GM19468 (cell line): ENCODE results near the gene MPPED1.

Experiments used
- ATAC-seq: cut with Tn5 transposase; IDR thresholded peaks from one replicate; pipeline ENCODE4 v1.9.1; 2021; ENCODE audit warnings: mild to moderate bottlenecking, moderate library complexity, moderate number of reproducible peaks; ENCODE audit not compliant: unreplicated experiment; ENCODE audit errors: extremely low read depth

Gene MPPED1

DNA sequence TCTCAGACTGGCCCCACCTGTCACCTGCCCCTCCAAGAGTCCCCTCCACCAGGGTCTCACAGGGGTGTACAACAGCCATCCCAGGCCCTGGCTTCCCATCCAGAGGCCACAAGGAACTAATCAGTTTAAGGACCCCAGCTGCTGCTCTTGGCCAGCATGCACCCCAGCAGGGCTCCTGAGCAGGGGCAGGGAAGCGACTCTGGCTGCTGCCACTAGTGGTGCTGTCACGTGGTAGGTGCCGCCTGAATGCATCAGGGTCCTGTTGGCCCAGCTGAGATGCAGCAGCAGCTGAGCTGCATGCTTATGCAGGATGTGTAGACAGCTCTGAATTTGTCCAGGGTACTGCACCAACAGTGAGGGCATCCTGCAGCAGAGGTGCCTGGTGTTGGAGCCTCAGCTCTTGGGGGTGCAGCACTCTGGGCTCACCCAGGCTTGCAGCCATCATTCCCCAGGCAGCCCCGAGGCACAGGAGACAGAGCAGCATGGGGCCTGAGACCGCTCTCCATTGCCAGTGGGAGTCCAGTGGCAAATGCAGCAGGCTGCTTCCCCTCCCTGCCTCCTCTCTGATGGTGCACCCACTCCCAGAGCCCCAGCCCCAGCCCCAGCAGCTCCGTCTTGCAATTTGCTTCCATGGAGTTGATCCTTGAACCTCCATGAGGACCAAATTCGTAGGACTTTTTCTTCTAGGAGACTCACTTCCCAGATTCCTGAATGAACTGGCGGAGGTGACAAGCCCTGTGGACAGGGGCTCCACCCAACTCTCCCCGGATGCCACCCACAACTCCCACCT is 98.7 kb downstream of the MPPED1 start:
- no peak for ATAC-seq

GRCh38 chr22:43511276-43511910 is 99.6 kb downstream of the MPPED1 start:
- ATAC-seq: no peak

DNA sequence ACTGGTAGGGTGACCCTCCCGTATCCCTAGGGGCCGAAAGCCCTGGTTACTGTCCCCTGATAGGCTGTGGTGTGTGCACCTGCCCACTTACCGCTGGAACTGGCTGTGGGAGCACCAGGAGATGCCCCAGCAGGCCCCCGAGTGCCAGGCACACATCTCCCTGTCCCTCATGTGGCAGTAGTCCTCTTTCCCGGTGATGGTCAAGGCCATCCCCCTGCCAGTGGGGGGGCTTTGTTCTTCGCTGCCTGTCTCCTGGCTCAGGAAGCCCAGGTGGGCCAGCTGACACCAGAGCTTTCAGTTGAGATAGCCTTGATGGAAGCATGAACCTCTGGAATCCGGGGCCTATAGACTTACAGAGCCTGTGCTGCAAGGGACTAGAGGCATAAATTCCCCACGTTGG is 100.5 kb downstream of the MPPED1 start:
- no peak for ATAC-seq

GRCh38 chr22:43514476-43515157 is 102.8 kb downstream of the MPPED1 start:
- no peak for ATAC-seq

DNA sequence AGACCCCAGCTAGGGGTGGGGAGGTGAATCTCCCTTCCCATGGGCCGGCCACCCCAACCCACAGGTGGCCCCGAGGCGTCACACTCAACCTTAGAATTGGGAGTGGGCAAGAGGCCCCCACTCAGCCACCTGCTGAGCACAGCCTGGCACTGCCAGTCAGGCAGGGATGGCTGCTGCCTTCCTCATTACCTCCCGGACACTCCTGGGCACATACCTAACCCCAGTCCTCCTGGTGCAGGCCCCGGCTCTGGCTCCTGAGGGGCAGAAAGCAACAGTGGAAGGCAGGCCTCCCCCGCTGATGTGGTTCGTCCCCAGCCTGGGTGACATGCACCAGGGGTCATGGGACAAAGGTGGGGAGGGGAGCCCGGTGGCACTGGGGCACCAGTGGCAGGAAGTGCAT is 103.6 kb downstream of the MPPED1 start:
- no peak for ATAC-seq

DNA sequence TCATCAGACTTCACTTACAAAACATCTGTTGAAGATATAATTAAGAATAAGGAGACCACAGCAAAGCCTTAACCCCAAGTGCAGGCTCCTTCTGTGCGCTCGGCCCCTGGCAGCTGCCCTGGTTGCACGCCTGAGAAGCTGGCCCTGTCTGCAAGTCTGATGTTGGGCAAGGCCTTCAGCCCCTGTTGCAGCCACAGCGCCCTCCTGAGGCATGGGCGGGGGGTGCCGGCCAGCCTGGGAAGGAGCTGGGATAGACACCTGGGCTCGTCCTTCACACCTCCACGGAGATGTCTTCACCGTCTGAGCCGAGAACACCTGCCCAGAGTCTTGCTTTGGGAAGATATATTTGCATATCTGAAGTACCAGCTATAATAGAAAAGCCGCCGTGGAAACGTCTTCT is 104.1 kb downstream of the MPPED1 start:
- no peak for ATAC-seq

GRCh38 chr22:43516386-43516785 is 104.6 kb downstream of the MPPED1 start:
- ATAC-seq: no peak

DNA sequence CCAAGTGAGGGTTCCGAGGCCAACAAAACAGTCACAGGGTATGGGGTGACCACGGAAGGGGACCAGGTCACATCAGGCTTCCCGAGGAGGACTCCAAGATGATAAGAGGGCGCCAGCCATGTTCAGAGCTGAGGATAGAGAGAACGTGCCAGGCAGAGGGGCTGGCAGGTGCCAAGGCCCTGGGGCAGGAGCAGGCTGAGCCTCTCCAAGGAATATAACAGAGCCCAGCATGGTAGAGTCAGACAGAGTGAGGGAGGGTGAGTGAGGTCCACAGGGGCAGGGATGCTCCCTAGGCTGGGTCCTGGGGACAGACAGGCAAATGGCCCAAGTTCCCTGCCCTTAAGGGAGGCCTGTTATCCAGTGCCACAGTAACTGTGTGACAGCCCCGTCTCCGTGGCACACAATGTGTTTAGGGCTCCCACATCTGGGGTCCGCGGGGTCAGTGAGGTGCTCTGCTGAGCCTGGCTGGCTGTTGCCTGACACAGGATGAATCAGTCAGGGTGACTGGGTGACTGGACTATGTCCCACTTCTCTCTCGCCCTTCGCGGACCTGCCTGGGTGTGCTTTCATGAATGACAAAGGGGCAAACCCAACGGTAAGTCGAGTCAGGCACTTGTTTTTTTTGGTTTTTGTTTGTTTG is 105.3 kb downstream of the MPPED1 start:
- ATAC-seq: no peak

GRCh38 chr22:43520632-43521039 is 108.8 kb downstream of the MPPED1 start:
- no peak for ATAC-seq

DNA sequence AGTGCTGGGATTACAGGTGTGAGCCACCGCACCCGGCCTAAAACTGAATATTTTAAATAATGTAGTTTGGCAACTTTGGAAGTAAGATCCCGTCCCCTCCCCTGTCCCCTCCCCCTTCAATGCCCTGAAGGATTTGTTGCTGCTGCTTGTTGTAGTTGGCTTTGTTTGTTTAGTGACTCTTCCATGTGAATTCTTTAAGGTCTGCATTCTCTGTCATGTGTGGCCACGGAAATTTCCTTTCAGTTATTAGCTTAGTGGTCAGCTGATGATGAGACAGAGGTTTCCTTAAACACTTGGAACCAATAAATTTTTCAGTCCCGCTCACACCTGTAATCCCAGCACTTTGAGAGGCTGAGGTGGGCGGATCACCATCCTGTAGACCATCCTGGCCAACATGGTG is 109.9 kb downstream of the MPPED1 start:
- no peak for ATAC-seq

GRCh38 chr22:43526117-43526655 is 114.4 kb downstream of the MPPED1 start:
- ATAC-seq: no peak

DNA sequence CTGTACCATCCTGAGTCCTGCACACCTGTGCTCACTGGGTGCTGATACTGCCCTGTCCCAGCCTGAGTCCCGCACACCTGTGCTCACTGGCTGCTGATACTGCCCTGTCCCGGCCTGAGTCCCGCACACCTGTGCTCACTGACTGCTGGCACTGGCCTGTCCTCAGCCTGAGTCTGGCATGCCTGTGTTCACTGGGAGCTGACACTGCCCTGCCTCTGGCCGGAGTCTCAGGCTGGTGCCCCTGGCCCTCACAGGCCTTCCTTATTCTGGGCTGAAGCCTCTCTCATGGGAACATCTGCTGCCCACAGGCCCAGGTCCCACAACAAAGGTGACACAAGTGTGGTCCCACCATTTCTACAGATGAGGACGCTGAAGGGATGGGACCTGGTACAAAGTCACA is 115.1 kb downstream of the MPPED1 start:
- no peak for ATAC-seq

DNA sequence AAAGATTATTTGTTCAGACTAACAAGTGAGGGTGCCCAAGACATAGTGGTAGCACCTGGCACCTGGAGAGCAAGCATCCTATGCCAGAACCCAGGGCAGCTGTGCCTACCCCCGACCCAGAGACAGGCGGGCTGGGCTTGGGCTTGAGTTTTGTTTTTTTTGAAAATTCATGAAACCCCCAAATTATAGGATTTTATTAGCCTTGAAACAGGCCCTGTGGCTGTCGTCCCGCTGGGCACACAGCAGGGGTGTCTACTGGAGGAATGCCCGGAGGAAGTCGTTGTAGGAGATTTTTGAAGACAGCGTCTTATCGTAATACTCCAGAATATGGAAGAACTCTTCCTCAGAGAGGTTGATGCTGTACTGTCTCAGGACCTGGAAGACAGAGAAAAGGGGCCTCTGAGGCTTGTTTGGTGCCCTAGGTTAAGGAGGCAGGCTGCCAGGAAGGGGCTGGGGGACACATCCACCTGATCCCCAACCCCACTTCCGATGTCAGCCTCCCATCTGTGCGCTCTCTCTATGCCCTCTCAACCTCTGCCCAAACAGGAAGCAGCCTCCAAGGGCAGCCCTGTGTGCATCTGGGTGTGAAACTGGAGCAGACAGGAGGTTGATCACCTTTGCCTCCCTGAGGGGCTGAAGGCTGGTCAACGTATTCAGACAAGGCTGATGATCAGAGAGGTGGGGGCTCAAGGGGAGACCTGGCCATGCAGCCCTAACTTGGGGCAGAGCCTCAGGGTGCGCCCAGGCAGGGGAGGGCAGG is 117.0 kb downstream of the MPPED1 start:
- ATAC-seq: no peak

DNA sequence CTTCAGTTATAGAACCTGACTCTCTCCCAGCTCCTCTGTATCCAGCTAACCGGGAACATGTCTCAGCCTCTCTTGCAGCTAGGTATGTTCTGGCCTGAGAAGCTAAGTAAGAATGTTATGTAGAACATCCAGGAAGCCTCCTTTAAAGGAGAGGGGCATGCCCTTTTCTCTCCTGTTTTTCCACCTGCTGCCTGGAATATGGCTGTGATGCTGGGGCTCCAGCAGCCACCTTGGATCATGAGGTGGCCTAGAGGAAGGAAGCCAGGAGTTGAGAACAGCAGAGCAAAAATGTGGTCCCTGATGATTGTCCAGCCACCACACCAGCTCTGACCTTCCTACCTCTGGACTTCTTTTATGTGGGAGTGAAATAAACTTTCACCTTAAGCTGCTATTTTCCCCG is 117.6 kb downstream of the MPPED1 start:
- ATAC-seq: no peak

DNA sequence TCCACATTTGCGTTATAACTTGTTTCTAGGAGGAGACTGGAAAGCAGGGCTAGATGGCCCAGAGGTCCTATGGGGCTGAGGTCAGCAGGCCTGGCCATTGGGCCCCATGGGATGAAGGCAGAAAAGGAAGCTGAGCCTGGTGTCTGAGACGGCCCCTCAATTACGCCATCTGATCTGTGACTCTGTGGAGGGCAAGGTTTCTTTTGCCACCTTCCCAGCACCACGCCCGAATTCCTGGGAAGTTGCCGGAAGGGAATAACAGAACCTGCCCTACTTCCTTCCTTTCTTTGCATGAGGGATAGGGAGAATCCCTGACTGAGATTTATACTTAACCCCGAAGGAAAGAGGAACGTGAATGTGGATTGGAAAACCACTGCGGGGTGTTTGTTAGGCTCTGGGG is 118.1 kb downstream of the MPPED1 start:
- ATAC-seq: no peak

- ATAC-seq: no peak
Measured at GRCh38 chr22:43530349-43531201, 118.8 kb downstream of the MPPED1 start.

DNA sequence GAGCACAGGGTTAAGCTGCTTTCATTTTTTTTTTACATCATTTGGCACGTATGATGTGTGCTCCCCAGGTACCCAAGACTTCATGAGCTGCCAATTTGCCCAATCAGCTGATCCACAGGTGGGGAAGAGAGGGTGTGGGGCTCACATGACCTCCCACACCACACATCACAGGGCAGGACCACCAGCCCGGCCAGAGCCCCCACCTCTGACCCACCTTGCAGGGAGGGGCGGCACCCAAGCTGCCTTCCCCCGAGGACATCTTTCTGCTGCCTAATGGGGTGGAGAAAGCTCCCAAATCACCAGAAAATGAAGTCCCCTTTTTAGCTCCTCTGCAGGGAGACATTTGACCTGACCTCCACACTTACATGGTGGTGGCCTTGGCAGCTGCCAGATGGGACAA is 119.8 kb downstream of the MPPED1 start:
- ATAC-seq: no peak

DNA sequence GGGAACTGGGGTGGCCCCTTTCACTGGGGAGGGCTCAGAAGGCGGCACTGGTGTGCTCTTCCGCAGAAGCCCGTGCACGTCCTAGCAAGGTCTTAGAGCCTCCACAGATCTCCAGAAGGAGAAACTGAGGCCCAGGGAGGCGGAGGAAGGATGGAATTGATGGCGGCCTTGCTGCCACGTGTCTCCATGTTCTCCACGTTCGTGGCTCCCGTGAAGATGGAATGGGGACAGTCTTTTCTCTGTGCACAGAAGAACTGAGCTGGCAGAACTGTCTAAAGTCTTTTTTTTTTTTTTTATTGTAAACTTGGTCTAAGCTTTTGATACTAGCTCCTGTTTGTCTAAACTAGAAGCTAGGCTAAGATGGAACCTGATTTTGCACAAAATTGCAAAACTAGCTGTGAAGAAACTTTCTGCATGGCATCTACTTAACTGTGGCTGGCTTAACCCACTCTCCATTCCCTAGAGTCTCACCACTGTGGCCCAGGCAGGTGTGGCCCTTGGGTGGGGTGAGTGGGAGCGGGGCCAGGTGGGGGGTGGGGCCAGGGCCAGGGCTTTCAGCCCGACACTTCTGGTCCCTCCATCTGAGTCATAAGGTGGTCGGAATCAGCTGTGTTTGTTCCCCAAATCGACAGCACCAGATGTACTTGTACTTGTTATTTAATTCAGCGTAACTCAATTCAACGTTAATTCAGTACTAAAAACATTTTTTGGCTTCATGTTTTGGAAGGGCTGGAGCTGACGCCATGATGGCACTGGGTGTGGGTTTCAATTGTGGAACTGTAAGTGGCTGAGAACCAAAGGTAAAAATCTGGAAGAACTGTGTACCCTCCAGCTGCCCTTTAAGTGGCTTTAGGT is 120.7 kb downstream of the MPPED1 start:
- ATAC-seq: no peak
